Ovary (tissue), 3 donors: ENCODE data around the gene MS4A8.

Experiments
- EP300 ChIP-seq: sonication (generic); formaldehyde crosslinking; IDR thresholded peaks from one replicate; pipeline ENCODE4 v1.6.1; 2017; ENCODE audit warnings: antibody characterized with exemption
- TF ChIP-seq, protein P1 (sequence below), 3 donors: fragments of 450-650 bp in 2 of 3; fragments of 200-600 bp in 1 of 3; IDR thresholded peaks; one replicate each; pipeline versions ENCODE4 v1.5.1 to v1.8.0; 2016 to 2022; ENCODE audit warnings: antibody characterized with exemption in 3 of 3, mild to moderate bottlenecking in 1 of 3
- donor health status: DM: no; HTN: no; CAD: no.

DNA sequence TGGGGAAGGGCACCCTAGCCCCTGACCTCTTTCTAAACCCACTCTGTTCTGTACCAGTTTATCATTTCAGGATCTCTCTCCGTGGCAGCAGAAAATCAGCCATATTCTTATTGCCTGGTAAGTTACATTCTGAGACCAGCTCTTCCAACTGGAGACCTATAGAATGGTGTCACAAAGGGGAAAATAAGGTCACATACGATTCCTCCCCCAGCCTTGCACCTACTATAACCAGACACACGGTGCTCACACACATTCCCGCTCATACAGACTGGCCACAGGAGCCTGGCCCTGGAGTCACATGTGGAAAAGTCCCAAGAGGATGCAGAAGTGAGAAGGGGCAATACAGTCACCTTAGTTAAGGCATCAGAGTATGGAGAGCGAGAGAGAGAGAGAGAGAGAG is 7.5 kb downstream of the MS4A8 start:
- TF ChIP-seq EP300: no peak
- TF ChIP-seq, protein P1, sequence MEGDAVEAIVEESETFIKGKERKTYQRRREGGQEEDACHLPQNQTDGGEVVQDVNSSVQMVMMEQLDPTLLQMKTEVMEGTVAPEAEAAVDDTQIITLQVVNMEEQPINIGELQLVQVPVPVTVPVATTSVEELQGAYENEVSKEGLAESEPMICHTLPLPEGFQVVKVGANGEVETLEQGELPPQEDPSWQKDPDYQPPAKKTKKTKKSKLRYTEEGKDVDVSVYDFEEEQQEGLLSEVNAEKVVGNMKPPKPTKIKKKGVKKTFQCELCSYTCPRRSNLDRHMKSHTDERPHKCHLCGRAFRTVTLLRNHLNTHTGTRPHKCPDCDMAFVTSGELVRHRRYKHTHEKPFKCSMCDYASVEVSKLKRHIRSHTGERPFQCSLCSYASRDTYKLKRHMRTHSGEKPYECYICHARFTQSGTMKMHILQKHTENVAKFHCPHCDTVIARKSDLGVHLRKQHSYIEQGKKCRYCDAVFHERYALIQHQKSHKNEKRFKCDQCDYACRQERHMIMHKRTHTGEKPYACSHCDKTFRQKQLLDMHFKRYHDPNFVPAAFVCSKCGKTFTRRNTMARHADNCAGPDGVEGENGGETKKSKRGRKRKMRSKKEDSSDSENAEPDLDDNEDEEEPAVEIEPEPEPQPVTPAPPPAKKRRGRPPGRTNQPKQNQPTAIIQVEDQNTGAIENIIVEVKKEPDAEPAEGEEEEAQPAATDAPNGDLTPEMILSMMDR (IDR thresholded peaks at IDR 0.05): no peak
